ENCODE data around the gene FYN.

Gene FYN

GRCh38 chr6:111922454-111923297 lies 49.4 kb upstream of the FYN start (continued):
- TF ChIP-seq ZBTB17 (tag by site-specific recombination; IDR thresholded peaks at IDR 0.05): peak; percentile 88
- TF ChIP-seq, protein P1, sequence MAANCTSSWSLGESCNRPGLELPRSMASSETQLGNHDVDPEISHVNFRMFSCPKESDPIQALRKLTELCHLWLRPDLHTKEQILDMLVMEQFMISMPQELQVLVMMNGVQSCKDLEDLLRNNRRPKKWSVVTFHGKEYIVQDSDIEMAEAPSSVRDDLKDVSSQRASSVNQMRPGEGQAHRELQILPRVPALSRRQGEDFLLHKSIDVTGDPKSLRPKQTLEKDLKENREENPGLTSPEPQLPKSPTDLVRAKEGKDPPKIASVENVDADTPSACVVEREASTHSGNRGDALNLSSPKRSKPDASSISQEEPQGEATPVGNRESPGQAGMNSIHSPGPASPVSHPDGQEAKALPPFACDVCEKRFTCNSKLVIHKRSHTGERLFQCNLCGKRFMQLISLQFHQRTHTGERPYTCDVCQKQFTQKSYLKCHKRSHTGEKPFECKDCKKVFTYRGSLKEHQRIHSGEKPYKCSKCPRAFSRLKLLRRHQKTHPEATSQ (tag by site-specific recombination; IDR thresholded peaks at IDR 0.05): no peak
- no peak for TF ChIP-seq REPIN1 (tag by site-specific recombination; IDR thresholded peaks at IDR 0.05; ENCODE audit: low read depth)
- TF ChIP-seq ZNF624 (tag by site-specific recombination; IDR thresholded peaks at IDR 0.05): no peak
- no peak for TF ChIP-seq ZNF174 (tag by site-specific recombination; IDR thresholded peaks at IDR 0.05)
- no peak for TF ChIP-seq ZNF837 (tag by site-specific recombination; IDR thresholded peaks at IDR 0.05)
- no peak for TF ChIP-seq ZNF19 (tag by site-specific recombination; IDR thresholded peaks at IDR 0.05; ENCODE audit: low read depth)
- TF ChIP-seq ZNF449 (tag by site-specific recombination; IDR thresholded peaks at IDR 0.05): no peak; the same call in 1 of the 2 replicates
- TF ChIP-seq SCRT1 (tag by site-specific recombination; IDR thresholded peaks at IDR 0.05; ENCODE audit: borderline replicate concordance): no peak
- TF ChIP-seq, protein P2, sequence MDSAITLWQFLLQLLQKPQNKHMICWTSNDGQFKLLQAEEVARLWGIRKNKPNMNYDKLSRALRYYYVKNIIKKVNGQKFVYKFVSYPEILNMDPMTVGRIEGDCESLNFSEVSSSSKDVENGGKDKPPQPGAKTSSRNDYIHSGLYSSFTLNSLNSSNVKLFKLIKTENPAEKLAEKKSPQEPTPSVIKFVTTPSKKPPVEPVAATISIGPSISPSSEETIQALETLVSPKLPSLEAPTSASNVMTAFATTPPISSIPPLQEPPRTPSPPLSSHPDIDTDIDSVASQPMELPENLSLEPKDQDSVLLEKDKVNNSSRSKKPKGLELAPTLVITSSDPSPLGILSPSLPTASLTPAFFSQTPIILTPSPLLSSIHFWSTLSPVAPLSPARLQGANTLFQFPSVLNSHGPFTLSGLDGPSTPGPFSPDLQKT (IDR thresholded peaks at IDR 0.05; ENCODE audit: borderline replicate concordance, low read depth, low read length): no peak
- TF ChIP-seq ZNF157 (tag by site-specific recombination; IDR thresholded peaks at IDR 0.05): no peak
- TF ChIP-seq ZBTB48 (tag by site-specific recombination; IDR thresholded peaks at IDR 0.05): no peak
- peak; percentile 64; the same call in 1 of the 2 replicates for TF ChIP-seq ZSCAN4 (tag by site-specific recombination; IDR thresholded peaks at IDR 0.05)
- TF ChIP-seq ZBTB6 (tag by site-specific recombination; IDR thresholded peaks at IDR 0.05): peak; percentile 5; the same call in 1 of the 2 replicates
- TF ChIP-seq ZNF777 (tag by site-specific recombination; IDR thresholded peaks at IDR 0.05; ENCODE audit: borderline replicate concordance): no peak
- TF ChIP-seq MYNN (tag by site-specific recombination; IDR thresholded peaks at IDR 0.05; ENCODE audit: borderline replicate concordance): no peak
- no peak for TF ChIP-seq ZNF391 (tag by site-specific recombination; IDR thresholded peaks at IDR 0.05; ENCODE audit: borderline replicate concordance, low read depth)
- TF ChIP-seq ZNF2 (tag by site-specific recombination; IDR thresholded peaks at IDR 0.05): 0 out of 2 replicates have a peak, but pooled peaks have one; percentile 30
- TF ChIP-seq ZNF792 (tag by site-specific recombination; IDR thresholded peaks at IDR 0.05): no peak
- TF ChIP-seq ZNF529 (tag by site-specific recombination; IDR thresholded peaks at IDR 0.05; ENCODE audit: insufficient replicate concordance): no peak
- TF ChIP-seq ZFHX2 (tag by site-specific recombination; conservative IDR thresholded peaks at IDR 0.05): no peak
- no peak for TF ChIP-seq MEIS1 (CRISPR knock-in tag; IDR thresholded peaks at IDR 0.05; ENCODE audit: borderline replicate concordance)
- TF ChIP-seq ZNF768 (tag by site-specific recombination; IDR thresholded peaks at IDR 0.05): no peak
- TF ChIP-seq ZNF629 (tag by site-specific recombination; IDR thresholded peaks at IDR 0.05): peak; percentile 88
- no peak for TF ChIP-seq ZNF169 (tag by site-specific recombination; IDR thresholded peaks at IDR 0.05)
- no peak for TF ChIP-seq ZNF549 (tag by site-specific recombination; IDR thresholded peaks at IDR 0.05)
- TF ChIP-seq ZNF510 (tag by site-specific recombination; IDR thresholded peaks at IDR 0.05; ENCODE audit: insufficient replicate concordance): no peak
- no peak; the same call in 1 of the 2 replicates for TF ChIP-seq ZNF350 (tag by site-specific recombination; IDR thresholded peaks at IDR 0.05)
- TF ChIP-seq BCL11A (tag by site-specific recombination; IDR thresholded peaks at IDR 0.05; ENCODE audit: low read depth): peak; percentile 71; the same call in 1 of the 2 replicates
- no peak for TF ChIP-seq ZNF175 (tag by site-specific recombination; IDR thresholded peaks at IDR 0.05)
- TF ChIP-seq ZBTB1 (tag by site-specific recombination; IDR thresholded peaks at IDR 0.05): no peak
- TF ChIP-seq SETDB1 (IDR thresholded peaks at IDR 0.05; ENCODE audit: insufficient read length, low read length): no peak
- TF ChIP-seq ZNF488 (tag by site-specific recombination; IDR thresholded peaks at IDR 0.05): no peak
- no peak for TF ChIP-seq KLF1 (tag by site-specific recombination; IDR thresholded peaks at IDR 0.05)

Measured in HEK293 (cell line).